Neural progenitor cell (in vitro differentiated cells): ENCODE measurements around the gene ZNF415. TPM values are rescaled to one million over a fixed set of nuclear protein-coding genes. Genes with fewer than 3 reads are reported as not detected.

Experiments
- total RNA-seq: library from RNA; depleted of rRNA; stranded (reverse); fragments of >200 nt; gene quantifications from 2 replicates; pipeline ENCODE4 v1.2.3, GENCODE V29; 2015; ENCODE audit warnings: low replicate concordance

The ZNF415 gene
- total RNA-seq, 1 donor from 2014 or later, result 23.9 TPM

Other genes with a start within 250 kb of the ZNF415 start
- 30.1 and 35.5 TPM in 2 replicates for gene ZNF320, start 235.3 kb downstream of the ZNF415 start, total RNA-seq
- gene ZNF888, start 209.5 kb downstream of the ZNF415 start, total RNA-seq, result 8.9 and 11.6 TPM in 2 replicates
- 22.9 and 27.7 TPM in 2 replicates for gene ZNF816, start 170.0 kb downstream of the ZNF415 start, total RNA-seq
- not detected in 2 replicates for gene ERVV-1, start 119.0 kb downstream of the ZNF415 start, total RNA-seq
- gene ERVV-2, start 88.2 kb downstream of the ZNF415 start, total RNA-seq, result 0.06 TPM in 1 of 2 replicates, not detected in the other
- gene ZNF160, start 29.5 kb downstream of the ZNF415 start, total RNA-seq, result 78.3 and 86.0 TPM in 2 replicates
- gene ZNF347, start 26.1 kb upstream of the ZNF415 start, total RNA-seq, result 15.2 and 19.9 TPM in 2 replicates
- gene ZNF665, start 60.4 kb upstream of the ZNF415 start, total RNA-seq, result 7.3 and 9.4 TPM in 2 replicates
- gene ZNF677, start 122.0 kb upstream of the ZNF415 start, total RNA-seq, result 70.4 and 85.7 TPM in 2 replicates
- not detected in 2 replicates for gene VN1R2, start 125.4 kb upstream of the ZNF415 start, total RNA-seq
- not detected in 2 replicates for gene VN1R4, start 134.8 kb upstream of the ZNF415 start, total RNA-seq
- gene ZNF845, start 200.8 kb upstream of the ZNF415 start, total RNA-seq, result 17.9 and 22.8 TPM in 2 replicates
- gene ZNF525, start 232.8 kb upstream of the ZNF415 start, total RNA-seq, result 18.0 and 31.8 TPM in 2 replicates